ENCODE results near the gene PLA2G12B.
"Not testable (repeated sequence)": the region's sequence is repeated elsewhere in the genome, so short reads cannot be mapped to it uniquely, and the experiment has no call there.

The PLA2G12B gene

GRCh38 chr10:72925951-72926465, 28.6 kb downstream of the PLA2G12B start:
- no peak overlapping the region for H3K4me3 ChIP-seq (ENCODE audit: control insufficient read depth, low read depth, low read length)
- no peak for DNase-seq (ENCODE audit: low read depth)

GRCh38 chr10:72924351-72924750, 30.3 kb downstream of the PLA2G12B start:
- DNase-seq (ENCODE audit: low read depth), result no peak
- TF ChIP-seq CTCF (conservative IDR thresholded peaks at IDR 0.05; ENCODE audit: control insufficient read depth, insufficient read depth, low read depth, low read length), result no peak
- no peak overlapping the region for H3K4me3 ChIP-seq (ENCODE audit: control insufficient read depth, low read depth, low read length)

More at GRCh38 chr10:72925951-72926465, 28.6 kb downstream of the PLA2G12B start:
- TF ChIP-seq CTCF (conservative IDR thresholded peaks at IDR 0.05; ENCODE audit: control insufficient read depth, insufficient read depth, low read depth, low read length), result no peak

- peak; percentile 10 for DNase-seq (ENCODE audit: low read depth)
- not testable (repeated sequence) for H3K4me3 ChIP-seq (ENCODE audit: control insufficient read depth, low read depth, low read length)
Measured at GRCh38 chr10:72921147-72921683, 33.4 kb downstream of the PLA2G12B start.

- no peak for DNase-seq (ENCODE audit: low read depth)
- TF ChIP-seq CTCF (conservative IDR thresholded peaks at IDR 0.05; ENCODE audit: control insufficient read depth, insufficient read depth, low read depth, low read length), result no peak
- H3K4me3 ChIP-seq (ENCODE audit: control insufficient read depth, low read depth, low read length), result no peak overlapping the region
Measured at GRCh38 chr10:72918352-72918751, 36.3 kb downstream of the PLA2G12B start.

GRCh38 chr10:72917803-72918332, 36.7 kb downstream of the PLA2G12B start:
- DNase-seq (ENCODE audit: low read depth); H3K4me3 ChIP-seq (ENCODE audit: control insufficient read depth, low read depth, low read length): not testable (repeated sequence)

- H3K4me3 ChIP-seq (ENCODE audit: control insufficient read depth, low read depth, low read length); DNase-seq (ENCODE audit: low read depth): not testable (repeated sequence)
Measured at GRCh38 chr10:72917201-72917600, 37.4 kb downstream of the PLA2G12B start.

- no peak for DNase-seq (ENCODE audit: low read depth)
- H3K4me3 ChIP-seq (ENCODE audit: control insufficient read depth, low read depth, low read length), result no peak overlapping the region
- no peak for TF ChIP-seq CTCF (conservative IDR thresholded peaks at IDR 0.05; ENCODE audit: control insufficient read depth, insufficient read depth, low read depth, low read length)
Measured at GRCh38 chr10:72913287-72913686, 41.3 kb downstream of the PLA2G12B start.

- DNase-seq (ENCODE audit: low read depth), result no peak
- H3K4me3 ChIP-seq (ENCODE audit: control insufficient read depth, low read depth, low read length), result no peak overlapping the region
- TF ChIP-seq CTCF (conservative IDR thresholded peaks at IDR 0.05; ENCODE audit: control insufficient read depth, insufficient read depth, low read depth, low read length), result no peak
Measured at GRCh38 chr10:72912736-72913135, 41.9 kb downstream of the PLA2G12B start.
